Psoas muscle (tissue), 8 donors: ENCODE measurements around the gene WDR7. TPM values are rescaled to one million over a fixed set of nuclear protein-coding genes. Genes with fewer than 3 reads are reported as not detected.

ENCODE experiments used
- ATAC-seq, 4 donors: fragments of 200-7000 bp; cut with Tn5 transposase; one replicate each; pipeline ENCODE4 v1.9.1; 2020; ENCODE audit warnings: moderate library complexity in 3 of 4, mild to moderate bottlenecking in 2 of 4
- DNase-seq, 2 donors: peaks; one replicate each; pipeline ENCODE4 v3.0.0-alpha.2; 2020
- H3K27ac ChIP-seq: fragments of 200-600 bp; one replicate; pipeline ENCODE4 v1.8.0; 2022
- H3K27me3 ChIP-seq, 3 donors: fragments of 200-600 bp in 1 of 3; one replicate each; pipeline versions ENCODE4 v1.6.1 to v1.8.0; 2013 to 2022; ENCODE audit warnings: low read length in 2 of 3, mild to moderate bottlenecking in 2 of 3, moderate library complexity in 1 of 3; ENCODE audit not compliant: insufficient read depth in 3 of 3
- H3K36me3 ChIP-seq, 2 donors: fragments of 200-600 bp in 1 of 2; one replicate each; pipeline versions ENCODE4 v1.6.1 to v1.8.0; 2013 to 2022; ENCODE audit warnings: low read depth in 1 of 2, mild to moderate bottlenecking in 1 of 2, moderate library complexity in 1 of 2; ENCODE audit not compliant: insufficient read depth in 1 of 2
- H3K4me1 ChIP-seq: fragments of 200-600 bp; one replicate; pipeline ENCODE4 v1.8.0; 2022
- H3K4me3 ChIP-seq: fragments of 200-600 bp; one replicate; pipeline ENCODE4 v1.8.0; 2022; ENCODE audit warnings: mild to moderate bottlenecking
- H3K9me3 ChIP-seq: fragments of 200-600 bp; one replicate; pipeline ENCODE4 v1.8.0; 2022
- WGBS, 3 donors: extraction: QIAGEN DNeasy Blood & Tissue Kit; methylation state at CpG; one replicate each; pipeline versions ENCODE4 v1.1.6 to v1.1.7; 2013; 5-methylcytosine and 5-hydroxymethylcytosine counted together
- intact Hi-C, 2 donors: fragments of 100-400 bp; cut with DNase I; formaldehyde crosslinking; loops; one replicate each; pipeline versions ENCODE4 v1.11.0 to v1.14.2; 2022
- polyA plus RNA-seq, 3 donors: library from polyadenylated mRNA; stranded (reverse); fragments of 200-250 nt; gene quantifications; one replicate each; pipeline ENCODE4 v1.2.3, GENCODE V29; 2013
- total RNA-seq, 4 donors: library from RNA; stranded (reverse); fragmentation: NEBNext Ultra II Directional in 2 of 4; extraction: Animal tissue kit (Norgen Biotek cat#: 25700) in 2 of 4; gene quantifications; one replicate each; pipeline versions ENCODE4 v1.2.1 to v1.2.4, GENCODE V29; 2021 to 2023
- TF ChIP-seq, protein P1 (sequence below): fragments of 200-600 bp; IDR thresholded peaks from one replicate; pipeline ENCODE4 v1.8.0; 2022; ENCODE audit warnings: antibody characterized with exemption
- donor health status: healthy with polysubstance abuse.
- donor health status: DM: no; HTN: no; CAD: no; lungs with moderate emphysema.
- donor health status: Bipolar disorder and iron deficiency.
- donor health status: healthy.
- donor health status: DM: yes; HTN: yes; CAD: no.
- donor health status: DM: no; HTN: no; CAD: no.
- donor health status: DM: no; HTN: no; CAD: no.
- donor health status: DM: yes; HTN: yes; CAD: no.

WDR7 gene
- total and polyA plus RNA-seq, 7 donors, result 2.6 to 24.4 (median 15.5) TPM

DNA sequence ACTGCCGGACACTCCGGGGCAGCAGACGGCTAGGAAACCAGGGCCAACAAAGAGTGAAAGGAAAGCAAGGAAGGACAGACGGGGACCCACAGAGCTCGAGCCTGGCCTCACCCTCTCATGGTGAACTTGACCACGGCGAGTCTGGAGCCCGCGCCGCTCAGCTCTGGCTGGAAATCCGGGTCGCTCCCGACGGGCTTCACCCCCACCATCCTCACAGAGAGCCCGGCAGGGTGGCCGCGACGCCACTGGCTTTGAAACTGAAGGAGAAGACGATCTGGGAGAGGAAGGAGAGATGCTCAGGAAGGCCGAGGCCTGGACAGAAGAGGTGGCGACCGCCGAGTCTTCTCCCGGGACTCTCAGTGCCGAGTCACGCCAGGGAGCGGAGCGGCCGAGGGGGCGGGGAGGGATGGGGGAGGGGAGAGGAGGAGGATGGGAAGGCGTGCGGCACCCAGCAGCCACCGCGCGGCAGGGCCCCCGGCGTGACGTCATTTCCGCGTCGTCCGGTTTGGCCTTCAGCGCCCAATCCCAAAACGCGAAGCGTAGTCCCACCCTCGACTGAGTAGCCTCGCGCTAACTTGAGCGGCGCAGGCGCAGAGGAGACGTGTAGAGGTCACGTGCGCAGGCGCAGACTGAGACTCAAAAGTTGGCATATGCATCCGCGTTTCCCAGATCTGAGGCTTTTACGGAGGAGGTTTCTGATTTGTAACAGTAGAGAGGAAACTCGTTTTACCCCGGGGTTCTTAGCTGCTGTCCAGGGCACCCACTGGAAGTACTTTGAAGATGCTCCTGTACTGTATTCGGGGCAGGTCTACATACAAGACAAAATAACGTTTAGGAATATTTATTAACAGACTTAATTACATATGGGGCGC, 12.7 kb upstream of the WDR7 start, which contains the start of gene TXNL1:
Gene TXNL1, minus strand, starts transcription at position 361 of the 872 bp plus-strand sequence. Its CDS starts 152 bp downstream, at position 209.
- H3K4me3 ChIP-seq, result peak within 1 kb of the TSS; percentile 98
- DNase-seq (peak; percentile 99 to 100), ATAC-seq (peak; percentile 97 to 100 (median 98))
- no peaks in the 10 kb centered on the region for H3K27me3 ChIP-seq
- peaks cover 32% of the 10 kb centered on the region for H3K4me1 ChIP-seq
- TF ChIP-seq, protein P1, sequence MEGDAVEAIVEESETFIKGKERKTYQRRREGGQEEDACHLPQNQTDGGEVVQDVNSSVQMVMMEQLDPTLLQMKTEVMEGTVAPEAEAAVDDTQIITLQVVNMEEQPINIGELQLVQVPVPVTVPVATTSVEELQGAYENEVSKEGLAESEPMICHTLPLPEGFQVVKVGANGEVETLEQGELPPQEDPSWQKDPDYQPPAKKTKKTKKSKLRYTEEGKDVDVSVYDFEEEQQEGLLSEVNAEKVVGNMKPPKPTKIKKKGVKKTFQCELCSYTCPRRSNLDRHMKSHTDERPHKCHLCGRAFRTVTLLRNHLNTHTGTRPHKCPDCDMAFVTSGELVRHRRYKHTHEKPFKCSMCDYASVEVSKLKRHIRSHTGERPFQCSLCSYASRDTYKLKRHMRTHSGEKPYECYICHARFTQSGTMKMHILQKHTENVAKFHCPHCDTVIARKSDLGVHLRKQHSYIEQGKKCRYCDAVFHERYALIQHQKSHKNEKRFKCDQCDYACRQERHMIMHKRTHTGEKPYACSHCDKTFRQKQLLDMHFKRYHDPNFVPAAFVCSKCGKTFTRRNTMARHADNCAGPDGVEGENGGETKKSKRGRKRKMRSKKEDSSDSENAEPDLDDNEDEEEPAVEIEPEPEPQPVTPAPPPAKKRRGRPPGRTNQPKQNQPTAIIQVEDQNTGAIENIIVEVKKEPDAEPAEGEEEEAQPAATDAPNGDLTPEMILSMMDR, result no peak
- H3K36me3 ChIP-seq, result peaks cover 0 to 7% of the 10 kb centered on the region in 2 donors
- peak within 1 kb of the TSS; percentile 99 for H3K27ac ChIP-seq
- WGBS, 3 donors, result 1% methylated on average over 56 to 64 of the region's 64 CpGs
- intact Hi-C loops, result no loop called here
- no peaks in the 10 kb centered on the region for H3K9me3 ChIP-seq

DNA sequence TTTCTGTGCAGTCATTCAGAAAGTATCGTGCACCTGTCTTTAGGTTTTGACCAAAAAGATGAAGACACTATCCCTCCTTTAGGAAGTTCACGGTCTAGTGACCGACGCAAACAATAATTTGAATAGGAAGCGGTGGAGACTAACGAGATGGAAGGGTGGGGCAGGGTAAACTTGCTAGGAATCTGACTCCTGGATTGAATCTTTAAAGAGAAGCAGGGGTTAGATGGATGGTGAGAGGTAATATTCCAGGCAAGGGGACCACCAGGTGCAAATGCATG, 12.1 kb upstream of the WDR7 start:
- H3K4me1 ChIP-seq, result peaks cover 28% of the 10 kb centered on the region
- H3K36me3 ChIP-seq, result peaks cover 0 to 4% of the 10 kb centered on the region in 2 donors
- no peak for ATAC-seq
- 25 to 47% (median 43%) methylated on average over 6 of the region's 6 CpGs for WGBS, 3 donors
- no peak for DNase-seq
- intact Hi-C loops, result no loop called here
- H3K4me3 ChIP-seq, result peak overlapping the region; percentile 98
- no peaks in the 10 kb centered on the region for H3K9me3 ChIP-seq
- peak overlapping the region; percentile 82 for H3K27ac ChIP-seq
- no peaks in the 10 kb centered on the region for H3K27me3 ChIP-seq
- TF ChIP-seq, protein P1, result no peak

DNA sequence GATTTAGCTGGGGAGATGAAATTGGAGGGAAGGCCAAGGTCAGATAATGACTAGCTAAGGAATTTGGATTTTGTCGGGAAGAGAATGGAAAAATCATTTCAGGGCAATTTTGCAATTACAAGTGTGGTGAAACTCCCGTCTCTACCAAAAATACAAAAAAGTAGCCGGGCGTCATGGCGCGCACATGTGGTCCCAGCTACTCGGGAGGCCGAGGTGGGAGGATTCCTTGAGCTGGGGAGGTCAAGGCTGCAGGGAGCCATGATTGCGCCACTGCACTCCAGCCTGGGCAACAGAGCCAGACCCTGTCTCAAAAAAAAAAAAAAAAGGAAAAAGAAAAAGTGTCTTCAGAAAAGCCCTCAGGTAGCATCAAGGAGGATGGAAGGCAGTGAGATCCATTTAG, 11.6 kb upstream of the WDR7 start:
- H3K27ac ChIP-seq, result no peak overlapping the region
- 92 to 97% (median 97%) methylated on average over 9 of the region's 9 CpGs for WGBS, 3 donors

DNA sequence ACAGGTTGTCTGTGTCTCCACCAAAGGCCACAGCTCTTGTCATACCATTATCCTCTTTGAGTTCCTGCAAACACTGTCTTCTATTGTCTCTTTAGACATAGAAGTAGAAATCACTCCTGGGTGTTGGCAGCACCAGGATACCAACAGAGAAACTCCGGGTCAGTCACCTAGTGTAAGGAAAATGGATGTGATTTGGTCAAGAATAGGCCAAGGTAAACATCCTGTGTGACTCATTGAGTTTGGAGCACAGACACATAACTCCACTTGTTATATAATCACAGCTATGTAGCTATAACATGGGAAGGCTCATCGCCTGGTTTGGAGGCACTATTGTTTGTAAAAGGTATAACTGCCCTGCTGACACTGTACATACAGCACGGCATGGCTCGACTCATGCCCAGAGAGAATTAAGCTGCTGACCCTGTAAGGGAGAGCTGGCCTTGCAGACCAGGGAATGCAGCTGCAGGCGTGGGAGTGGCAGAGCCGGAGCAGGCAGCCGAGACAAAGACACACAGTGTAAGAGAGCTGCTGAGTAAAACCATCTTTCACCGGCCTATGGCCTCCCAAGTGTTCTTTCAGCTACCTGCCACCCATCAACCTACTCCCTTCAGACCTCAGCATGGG, 9.3 kb upstream of the WDR7 start:
- TF ChIP-seq, protein P1, result no peak
- H3K27me3 ChIP-seq, result no peaks in the 10 kb centered on the region
- H3K4me3 ChIP-seq, result no peak overlapping the region
- no peak overlapping the region for H3K27ac ChIP-seq
- H3K9me3 ChIP-seq, result no peaks in the 10 kb centered on the region
- H3K4me1 ChIP-seq, result peaks cover under 1% of the 10 kb centered on the region
- DNase-seq, result no peak
- intact Hi-C loops, result no loop called here
- ATAC-seq, result no peak
- WGBS, 3 donors, result 80 to 87% (median 85%) methylated on average over 8 of the region's 8 CpGs
- no peaks in the 10 kb centered on the region for H3K36me3 ChIP-seq

More for the DNA sequence above, 11.6 kb upstream of the WDR7 start:
- ATAC-seq, result no peak
- Histone ChIP-seq H3K4me1 (peaks cover 23% of the 10 kb centered on the region), H3K9me3 (no peaks in the 10 kb centered on the region), H3K27me3 (no peaks in the 10 kb centered on the region), H3K36me3 (peaks cover 0 to 4% of the 10 kb centered on the region in 2 donors), H3K4me3 (peak overlapping the region; percentile 98)
- TF ChIP-seq, protein P1, result no peak
- intact Hi-C loops, result no loop called here
- no peak for DNase-seq
